ENCODE measurements around the gene CYP4V2.

Gene CYP4V2

DNA sequence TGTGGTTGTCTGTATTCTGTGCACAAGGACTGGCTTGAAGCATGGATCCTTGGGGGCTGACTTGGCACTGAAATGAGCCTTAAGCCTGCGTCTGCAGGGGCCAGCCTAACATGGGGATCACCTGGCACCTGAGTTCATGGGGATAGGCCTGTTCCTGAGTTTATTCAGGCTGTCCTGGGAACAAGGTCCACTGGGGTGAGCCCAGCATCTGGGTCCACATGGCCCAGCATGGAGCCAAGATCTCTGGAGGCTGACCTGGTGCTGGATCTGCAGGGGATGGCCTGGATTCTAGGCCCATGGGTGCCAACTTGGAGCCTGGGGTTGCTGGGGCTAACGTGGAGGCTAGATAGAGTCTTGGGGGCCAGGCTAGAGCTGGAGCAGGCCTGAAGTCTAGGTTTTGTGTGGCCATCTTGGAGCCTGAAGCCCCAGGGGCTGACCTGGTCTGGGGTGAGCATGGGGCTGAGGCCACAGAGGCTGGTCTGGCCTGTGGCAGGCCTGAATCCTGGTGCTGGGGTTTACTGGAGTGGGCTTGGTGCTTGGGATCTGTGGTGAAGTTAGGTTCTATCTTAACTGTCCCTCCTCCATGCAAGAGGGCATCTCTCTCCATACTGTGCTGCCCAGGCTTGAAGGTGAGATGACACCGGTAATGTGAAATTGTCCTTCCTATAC lies 35.3 kb downstream of the CYP4V2 start:
- Mint-ChIP-seq H3K9me3 (peaks cover 34% of the 10 kb centered on the region), H3K36me3 (ENCODE audit: low read depth) (peaks cover 11% of the 10 kb centered on the region), H3K4me3 (no peak overlapping the region), H3K27me3 (ENCODE audit: low read depth) (peaks cover 5% of the 10 kb centered on the region), H3K4me1 (peaks cover 12% of the 10 kb centered on the region), H3K27ac (peak overlapping the region; percentile 5 to 88 (median 84))
- TF ChIP-seq, protein P1, sequence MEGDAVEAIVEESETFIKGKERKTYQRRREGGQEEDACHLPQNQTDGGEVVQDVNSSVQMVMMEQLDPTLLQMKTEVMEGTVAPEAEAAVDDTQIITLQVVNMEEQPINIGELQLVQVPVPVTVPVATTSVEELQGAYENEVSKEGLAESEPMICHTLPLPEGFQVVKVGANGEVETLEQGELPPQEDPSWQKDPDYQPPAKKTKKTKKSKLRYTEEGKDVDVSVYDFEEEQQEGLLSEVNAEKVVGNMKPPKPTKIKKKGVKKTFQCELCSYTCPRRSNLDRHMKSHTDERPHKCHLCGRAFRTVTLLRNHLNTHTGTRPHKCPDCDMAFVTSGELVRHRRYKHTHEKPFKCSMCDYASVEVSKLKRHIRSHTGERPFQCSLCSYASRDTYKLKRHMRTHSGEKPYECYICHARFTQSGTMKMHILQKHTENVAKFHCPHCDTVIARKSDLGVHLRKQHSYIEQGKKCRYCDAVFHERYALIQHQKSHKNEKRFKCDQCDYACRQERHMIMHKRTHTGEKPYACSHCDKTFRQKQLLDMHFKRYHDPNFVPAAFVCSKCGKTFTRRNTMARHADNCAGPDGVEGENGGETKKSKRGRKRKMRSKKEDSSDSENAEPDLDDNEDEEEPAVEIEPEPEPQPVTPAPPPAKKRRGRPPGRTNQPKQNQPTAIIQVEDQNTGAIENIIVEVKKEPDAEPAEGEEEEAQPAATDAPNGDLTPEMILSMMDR (IDR thresholded peaks at IDR 0.05; ENCODE audit: unreplicated experiment in 3 of 3): no peak

DNA sequence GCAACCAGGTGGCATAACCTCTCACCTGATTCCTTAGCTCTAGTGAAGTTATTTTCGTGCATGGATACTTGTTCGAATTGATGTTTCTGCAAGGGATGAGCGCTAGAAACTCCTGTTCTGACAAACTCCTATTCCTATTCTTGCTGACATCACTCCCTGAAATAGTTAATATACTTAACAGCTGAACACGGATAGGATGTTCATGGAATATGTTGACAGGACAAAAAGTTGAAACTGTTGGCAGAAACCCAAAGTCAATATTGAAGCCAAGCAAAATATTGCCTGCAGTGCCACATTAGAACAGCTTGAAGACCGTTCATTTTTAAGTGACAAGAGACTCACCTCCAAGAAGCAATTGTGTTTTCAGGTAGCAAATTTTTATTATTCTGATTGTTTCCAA lies 35.9 kb downstream of the CYP4V2 start, which contains the start of gene KLKB1:
KLKB1 (plus strand) TSS at position 287 of the 400 bp plus-strand sequence. CDS start 689 bp downstream, outside the sequence.
- Mint-ChIP-seq H3K36me3 (ENCODE audit: low read depth) (peaks cover 11% of the 10 kb centered on the region), H3K4me3 (peak within 1 kb of the TSS in 2 of 3 experiments; percentile 58 to 64), H3K9me3 (peaks cover 30% of the 10 kb centered on the region), H3K4me1 (peaks cover 12% of the 10 kb centered on the region), H3K27me3 (ENCODE audit: low read depth) (peaks cover 5% of the 10 kb centered on the region), H3K27ac (peak within 1 kb of the TSS; percentile 65 to 88 (median 84))
- TF ChIP-seq, protein P1 (IDR thresholded peaks at IDR 0.05; ENCODE audit: unreplicated experiment in 3 of 3): no peak

DNA sequence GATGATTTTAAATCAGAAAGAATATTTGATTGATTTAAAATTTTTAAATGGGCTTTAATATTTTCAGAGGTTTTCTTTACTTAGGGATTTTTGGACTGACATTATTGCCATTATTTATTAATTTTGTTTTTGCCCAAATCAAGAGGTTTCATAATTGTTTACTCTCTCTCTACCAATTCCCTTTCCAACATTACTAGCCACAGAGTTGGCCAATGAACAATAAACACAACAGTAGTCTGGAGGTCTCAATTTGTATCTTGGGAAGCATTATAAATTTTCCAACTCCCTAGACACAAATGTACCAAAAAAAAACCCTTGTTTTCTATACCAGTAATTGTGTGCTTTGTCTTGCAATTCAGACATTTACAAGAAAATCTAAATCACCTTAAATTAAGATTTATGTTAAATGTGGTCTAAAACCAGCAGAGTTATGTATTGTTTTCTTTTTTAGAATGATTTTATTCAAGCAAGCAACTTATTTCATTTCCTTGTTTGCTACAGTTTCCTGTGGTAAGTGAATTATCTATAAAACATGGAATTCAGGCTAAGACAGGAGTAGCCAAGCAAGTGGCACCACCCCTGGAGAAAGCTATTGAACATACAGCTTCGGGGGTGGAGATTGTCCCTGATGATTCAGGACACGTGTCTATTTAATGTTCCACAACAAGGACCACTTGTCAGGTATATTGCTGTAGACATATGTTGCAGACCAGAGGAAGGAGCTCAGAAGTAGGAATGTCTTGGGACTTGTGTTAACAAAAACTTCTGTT lies 36.6 kb downstream of the CYP4V2 start:
- TF ChIP-seq, protein P1 (IDR thresholded peaks at IDR 0.05; ENCODE audit: unreplicated experiment in 3 of 3): no peak
- peaks cover 17% of the 10 kb centered on the region for H3K4me1 Mint-ChIP-seq
- peaks cover 5% of the 10 kb centered on the region for H3K27me3 Mint-ChIP-seq (ENCODE audit: low read depth)
- H3K4me3 Mint-ChIP-seq: peak overlapping the region in 2 of 3 experiments; percentile 58 to 64
- peaks cover 11% of the 10 kb centered on the region for H3K36me3 Mint-ChIP-seq (ENCODE audit: low read depth)
- peaks cover 27% of the 10 kb centered on the region for H3K9me3 Mint-ChIP-seq
- H3K27ac Mint-ChIP-seq: peak overlapping the region in 1 of 3 experiments; percentile 65

DNA sequence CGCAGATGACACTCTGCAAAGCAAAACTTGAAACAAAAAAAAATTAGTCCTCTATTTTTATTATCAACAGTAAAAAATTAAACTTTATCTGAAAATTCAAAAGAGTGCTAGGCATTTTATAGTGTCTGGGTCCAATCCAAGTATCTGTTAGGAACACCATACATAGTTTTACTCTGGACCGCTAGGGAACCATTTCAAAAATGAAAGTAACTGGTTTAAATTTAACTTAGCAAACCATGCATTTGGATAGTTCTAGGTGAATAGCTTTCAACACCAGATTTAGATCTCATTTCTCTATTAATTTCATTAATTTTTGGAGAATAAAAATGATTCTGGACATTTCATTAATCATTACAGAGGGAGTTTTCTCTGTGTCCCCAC lies 37.1 kb downstream of the CYP4V2 start:
- Mint-ChIP-seq H3K27me3 (ENCODE audit: low read depth) (peaks cover 5% of the 10 kb centered on the region), H3K4me3 (peak overlapping the region in 1 of 3 experiments; percentile 64), H3K4me1 (peaks cover 19% of the 10 kb centered on the region), H3K9me3 (peaks cover 22% of the 10 kb centered on the region), H3K36me3 (ENCODE audit: low read depth) (peaks cover 6% of the 10 kb centered on the region), H3K27ac (peak overlapping the region in 1 of 3 experiments; percentile 65)
- TF ChIP-seq, protein P1 (IDR thresholded peaks at IDR 0.05; ENCODE audit: unreplicated experiment in 3 of 3): no peak

DNA sequence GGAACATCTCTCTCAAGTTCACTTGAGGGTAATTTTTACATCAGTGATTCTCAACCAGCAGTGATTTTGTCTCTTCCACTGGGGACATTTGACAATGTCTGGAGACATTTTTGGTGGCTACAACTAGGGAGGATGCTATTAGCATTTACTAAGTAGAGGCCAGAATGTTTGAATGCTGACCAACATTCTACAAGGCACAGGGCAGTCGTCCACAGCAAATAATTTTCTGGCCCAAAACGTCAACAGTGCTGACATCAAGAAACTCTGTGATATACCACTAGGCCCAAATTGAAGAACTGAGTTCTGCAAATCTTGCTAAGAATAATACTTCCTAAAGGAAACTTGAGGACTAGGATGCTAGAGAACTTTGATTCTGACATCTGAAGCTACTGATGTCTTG lies 43.0 kb downstream of the CYP4V2 start:
- TF ChIP-seq, protein P1 (IDR thresholded peaks at IDR 0.05; ENCODE audit: unreplicated experiment in 3 of 3): no peak
- Mint-ChIP-seq H3K36me3 (ENCODE audit: low read depth) (no peaks in the 10 kb centered on the region), H3K4me1 (peaks cover 18% of the 10 kb centered on the region)

More for the DNA sequence above, 43.0 kb downstream of the CYP4V2 start:
- Mint-ChIP-seq H3K9me3 (peaks cover 2% of the 10 kb centered on the region), H3K27me3 (ENCODE audit: low read depth) (no peaks in the 10 kb centered on the region), H3K27ac (no peak overlapping the region), H3K4me3 (no peak overlapping the region)

Measured in nephron (organoid).